ENCODE results near the gene EZH2. TPM values are rescaled to one million over a fixed set of nuclear protein-coding genes. Genes with fewer than 3 reads are reported as not detected.
A peak's percentile ranks its signal among the peaks of the same experiment; 100 is the strongest.

EZH2 gene
- total and polyA plus RNA-seq, 2 donors (not counting 1 experiment from before 2014, with no cell fraction given) = 7.1 to 10.1 TPM

DNA sequence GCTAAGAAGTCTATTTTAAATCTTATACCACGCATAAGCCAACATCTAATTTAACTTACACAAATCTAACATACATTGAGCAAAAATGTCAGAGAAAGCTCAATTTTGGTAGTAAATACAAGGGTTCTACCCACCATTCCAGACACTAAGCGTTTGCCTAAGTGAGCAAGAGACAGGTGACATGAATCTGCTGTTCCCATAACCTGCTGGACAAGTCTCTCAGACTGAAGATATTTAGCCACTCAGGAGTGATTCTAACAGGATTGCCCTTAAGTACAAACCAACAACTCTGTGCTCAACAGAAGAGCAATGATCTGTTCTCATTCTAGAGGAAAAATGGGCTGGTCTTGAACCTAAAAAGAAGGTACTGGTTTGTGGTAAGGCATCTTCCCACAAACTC lies 18.8 kb downstream of the EZH2 start:
- Histone ChIP-seq H3K27me3 (ENCODE audit: control insufficient read depth, insufficient read depth, low read length) (no peaks in the 10 kb centered on the region), H3K9me3 (ENCODE audit: control insufficient read depth, insufficient read depth, low read depth, low read length) (no peaks in the 10 kb centered on the region), H3K4me2 (ENCODE audit: extremely low read depth, insufficient read depth, low read length) (no peak overlapping the region), H3K9ac (ENCODE audit: insufficient read depth, low read length) (no peak overlapping the region), H3K4me1 (ENCODE audit: control insufficient read depth, extremely low read depth, insufficient read depth, low read length) (no peaks in the 10 kb centered on the region), H3K36me3 (ENCODE audit: control insufficient read depth, insufficient read depth, low read length) (no peaks in the 10 kb centered on the region), H3K4me3 (replicated peaks in 1 of 4; ENCODE audit: control extremely low read depth in 1 of 4, insufficient read depth in 1 of 4, low read depth in 3 of 4, low read length in 4 of 4) (no peak overlapping the region), H3K79me2 (ENCODE audit: control insufficient read depth, insufficient read depth, low read length) (peaks cover 75% of the 10 kb centered on the region), H4K20me1 (ENCODE audit: control insufficient read depth, extremely low read depth, insufficient read depth, low read length) (no peaks in the 10 kb centered on the region), H2AFZ (ENCODE audit: low read length) (no peak overlapping the region), H3K27ac (ENCODE audit: insufficient read depth, low read length) (no peak overlapping the region)
- TF ChIP-seq, protein P1, sequence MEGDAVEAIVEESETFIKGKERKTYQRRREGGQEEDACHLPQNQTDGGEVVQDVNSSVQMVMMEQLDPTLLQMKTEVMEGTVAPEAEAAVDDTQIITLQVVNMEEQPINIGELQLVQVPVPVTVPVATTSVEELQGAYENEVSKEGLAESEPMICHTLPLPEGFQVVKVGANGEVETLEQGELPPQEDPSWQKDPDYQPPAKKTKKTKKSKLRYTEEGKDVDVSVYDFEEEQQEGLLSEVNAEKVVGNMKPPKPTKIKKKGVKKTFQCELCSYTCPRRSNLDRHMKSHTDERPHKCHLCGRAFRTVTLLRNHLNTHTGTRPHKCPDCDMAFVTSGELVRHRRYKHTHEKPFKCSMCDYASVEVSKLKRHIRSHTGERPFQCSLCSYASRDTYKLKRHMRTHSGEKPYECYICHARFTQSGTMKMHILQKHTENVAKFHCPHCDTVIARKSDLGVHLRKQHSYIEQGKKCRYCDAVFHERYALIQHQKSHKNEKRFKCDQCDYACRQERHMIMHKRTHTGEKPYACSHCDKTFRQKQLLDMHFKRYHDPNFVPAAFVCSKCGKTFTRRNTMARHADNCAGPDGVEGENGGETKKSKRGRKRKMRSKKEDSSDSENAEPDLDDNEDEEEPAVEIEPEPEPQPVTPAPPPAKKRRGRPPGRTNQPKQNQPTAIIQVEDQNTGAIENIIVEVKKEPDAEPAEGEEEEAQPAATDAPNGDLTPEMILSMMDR (conservative IDR thresholded peaks at IDR 0.05 in 1 of 2, IDR thresholded peaks at IDR 0.05 in 1 of 2; ENCODE audit: low read depth in 1 of 2, low read length in 2 of 2) = no peak
- TF ChIP-seq EZH2 (IDR thresholded peaks at IDR 0.05; ENCODE audit: low read length, missing control alignments) = no peak
- no peak for DNase-seq (ENCODE audit: low read depth in 2 of 2)

DNA sequence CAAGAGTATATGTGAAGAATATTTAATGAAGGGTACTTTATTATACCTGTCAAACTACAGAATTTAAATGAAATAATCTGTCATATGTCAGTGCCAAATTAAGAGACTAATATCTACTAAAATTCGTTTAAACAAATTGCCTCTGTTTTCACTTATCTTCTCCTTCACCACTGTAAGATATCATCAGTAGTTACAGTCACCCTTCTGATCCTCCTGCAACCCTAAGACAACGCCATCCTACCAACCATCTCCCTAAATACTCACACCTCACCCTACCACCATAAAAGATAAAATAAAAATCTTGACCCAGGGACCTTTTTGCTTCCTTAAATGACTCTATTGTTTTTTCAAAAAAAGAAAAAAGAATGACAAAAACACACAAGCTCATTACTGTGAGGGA lies 20.8 kb downstream of the EZH2 start:
- no peak overlapping the region for H3K27ac ChIP-seq (ENCODE audit: insufficient read depth, low read length)
- H2AFZ ChIP-seq (ENCODE audit: low read length) = no peak overlapping the region
- no peaks in the 10 kb centered on the region for H3K9me3 ChIP-seq (ENCODE audit: control insufficient read depth, insufficient read depth, low read depth, low read length)
- H3K27me3 ChIP-seq (ENCODE audit: control insufficient read depth, insufficient read depth, low read length) = no peaks in the 10 kb centered on the region
- TF ChIP-seq EZH2 (IDR thresholded peaks at IDR 0.05; ENCODE audit: low read length, missing control alignments) = no peak
- TF ChIP-seq, protein P1 (conservative IDR thresholded peaks at IDR 0.05 in 1 of 2, IDR thresholded peaks at IDR 0.05 in 1 of 2; ENCODE audit: low read depth in 1 of 2, low read length in 2 of 2) = no peak
- H4K20me1 ChIP-seq (ENCODE audit: control insufficient read depth, extremely low read depth, insufficient read depth, low read length) = no peaks in the 10 kb centered on the region
- no peaks in the 10 kb centered on the region for H3K36me3 ChIP-seq (ENCODE audit: control insufficient read depth, insufficient read depth, low read length)
- no peaks in the 10 kb centered on the region for H3K4me1 ChIP-seq (ENCODE audit: control insufficient read depth, extremely low read depth, insufficient read depth, low read length)
- DNase-seq (ENCODE audit: low read depth in 2 of 2) = no peak
- no peak overlapping the region for H3K4me2 ChIP-seq (ENCODE audit: extremely low read depth, insufficient read depth, low read length)
- H3K79me2 ChIP-seq (ENCODE audit: control insufficient read depth, insufficient read depth, low read length) = peaks cover 75% of the 10 kb centered on the region
- no peak overlapping the region for H3K4me3 ChIP-seq (replicated peaks in 1 of 4; ENCODE audit: control extremely low read depth in 1 of 4, insufficient read depth in 1 of 4, low read depth in 3 of 4, low read length in 4 of 4)
- H3K9ac ChIP-seq (ENCODE audit: insufficient read depth, low read length) = no peak overlapping the region

DNA sequence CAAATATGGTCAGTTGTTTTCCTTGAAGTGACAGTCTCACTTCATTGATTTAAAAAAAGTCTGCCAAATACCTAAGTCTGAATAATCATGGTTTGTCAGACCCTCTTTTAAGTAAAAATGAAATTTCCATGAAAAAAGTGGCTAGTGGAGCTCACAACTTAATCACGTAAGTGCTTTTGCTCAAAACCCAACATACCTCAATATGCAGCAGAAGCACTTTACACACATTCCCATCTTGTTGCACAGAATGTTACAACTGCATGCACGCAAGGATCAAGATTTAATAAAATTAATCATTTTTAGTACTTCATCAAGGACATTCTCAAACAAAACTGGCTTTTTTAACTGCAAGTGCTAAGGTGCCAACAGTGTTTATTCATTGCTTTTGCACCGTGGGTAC lies 21.6 kb downstream of the EZH2 start:
- Histone ChIP-seq H3K9ac (ENCODE audit: insufficient read depth, low read length) (no peak overlapping the region), H3K4me2 (ENCODE audit: extremely low read depth, insufficient read depth, low read length) (peak overlapping the region; percentile 48), H3K4me3 (replicated peaks in 1 of 4; ENCODE audit: control extremely low read depth in 1 of 4, insufficient read depth in 1 of 4, low read depth in 3 of 4, low read length in 4 of 4) (no peak overlapping the region), H3K4me1 (ENCODE audit: control insufficient read depth, extremely low read depth, insufficient read depth, low read length) (no peaks in the 10 kb centered on the region), H3K36me3 (ENCODE audit: control insufficient read depth, insufficient read depth, low read length) (no peaks in the 10 kb centered on the region), H3K27ac (ENCODE audit: insufficient read depth, low read length) (no peak overlapping the region), H2AFZ (ENCODE audit: low read length) (no peak overlapping the region), H3K9me3 (ENCODE audit: control insufficient read depth, insufficient read depth, low read depth, low read length) (no peaks in the 10 kb centered on the region), H4K20me1 (ENCODE audit: control insufficient read depth, extremely low read depth, insufficient read depth, low read length) (no peaks in the 10 kb centered on the region), H3K27me3 (ENCODE audit: control insufficient read depth, insufficient read depth, low read length) (no peaks in the 10 kb centered on the region), H3K79me2 (ENCODE audit: control insufficient read depth, insufficient read depth, low read length) (peaks cover 70% of the 10 kb centered on the region)
- DNase-seq (ENCODE audit: low read depth in 2 of 2) = no peak
- TF ChIP-seq, protein P1 (conservative IDR thresholded peaks at IDR 0.05 in 1 of 2, IDR thresholded peaks at IDR 0.05 in 1 of 2; ENCODE audit: low read depth in 1 of 2, low read length in 2 of 2) = no peak
- no peak for TF ChIP-seq EZH2 (IDR thresholded peaks at IDR 0.05; ENCODE audit: low read length, missing control alignments)
